DND-41 (cell line): Measurements from ENCODE around the gene TBC1D23.

Source experiments
- ATAC-seq: fragments of 200-7000 bp; cut with Tn5 transposase; 3 replicates; pipeline ENCODE4 v1.9.1; 2021; ENCODE audit warnings: low read depth; ENCODE audit not compliant: insufficient read depth
- DNase-seq: peaks from one replicate; pipeline ENCODE4 v3.0.0-alpha.2; 2020
- H2AFZ ChIP-seq: 2 replicates; pipeline ENCODE4 v1.6.0; 2012; ENCODE audit warnings: low read depth, low read length
- H3K27ac ChIP-seq: 2 replicates; pipeline ENCODE4 v1.5.1; 2012; ENCODE audit warnings: low read length, inconsistent platforms
- H3K27me3 ChIP-seq: fragments of 200-600 bp; sonication (generic); 2 replicates; pipeline ENCODE4 v1.6.0; 2012; ENCODE audit warnings: low read length, mild to moderate bottlenecking, inconsistent platforms; ENCODE audit not compliant: insufficient read depth, poor library complexity
- H3K36me3 ChIP-seq: 2 replicates; pipeline ENCODE4 v1.5.1; 2012; ENCODE audit warnings: low read length, inconsistent platforms; ENCODE audit not compliant: insufficient read depth
- H3K4me1 ChIP-seq: 2 replicates; pipeline ENCODE4 v1.5.1; 2012; ENCODE audit warnings: mild to moderate bottlenecking, low read length; ENCODE audit not compliant: insufficient read depth
- H3K4me2 ChIP-seq: 2 replicates; pipeline ENCODE4 v1.6.0; 2012; ENCODE audit warnings: mild to moderate bottlenecking, moderate library complexity, low read length, inconsistent platforms; ENCODE audit not compliant: insufficient read depth
- H3K4me3 ChIP-seq, 2 experiments: fragments of 200-600 bp in 1 of 2; shearing (Covaris generic) in 1 of 2; 2 replicates each; pipeline ENCODE4 v1.5.1; 2012 to 2016; ENCODE audit warnings: inconsistent platforms in 2 of 2, low read length in 2 of 2, mild to moderate bottlenecking in 2 of 2, low read depth in 1 of 2, moderate library complexity in 1 of 2
- H3K79me2 ChIP-seq: 2 replicates; pipeline ENCODE4 v1.6.0; 2012; ENCODE audit warnings: low read length, inconsistent platforms; ENCODE audit not compliant: insufficient read depth
- H3K9ac ChIP-seq: 2 replicates; pipeline ENCODE4 v1.6.0; 2012; ENCODE audit warnings: low read depth, mild to moderate bottlenecking, inconsistent platforms, low read length, moderate library complexity
- H3K9me3 ChIP-seq: 2 replicates; pipeline ENCODE4 v1.5.1; 2012; ENCODE audit warnings: low read length, moderate library complexity, mild to moderate bottlenecking, inconsistent platforms; ENCODE audit not compliant: insufficient read depth, severe bottlenecking
- H4K20me1 ChIP-seq: 2 replicates; pipeline ENCODE4 v1.6.0; 2012; ENCODE audit warnings: low read length; ENCODE audit not compliant: insufficient read depth
- EZH2 ChIP-seq: IDR thresholded peaks from 3 replicates; pipeline ENCODE4 v1.6.1; 2012; ENCODE audit warnings: borderline replicate concordance, low read depth, mild to moderate bottlenecking, moderate library complexity, low read length, inconsistent platforms; ENCODE audit not compliant: severe bottlenecking
- TF ChIP-seq, protein P1 (sequence below): IDR thresholded peaks from 2 replicates; pipeline ENCODE4 v1.5.1; 2012; ENCODE audit warnings: borderline replicate concordance, low read length, moderate library complexity, mild to moderate bottlenecking; ENCODE audit not compliant: poor library complexity, severe bottlenecking; ENCODE audit errors: extremely low read depth

TBC1D23 gene

DNA sequence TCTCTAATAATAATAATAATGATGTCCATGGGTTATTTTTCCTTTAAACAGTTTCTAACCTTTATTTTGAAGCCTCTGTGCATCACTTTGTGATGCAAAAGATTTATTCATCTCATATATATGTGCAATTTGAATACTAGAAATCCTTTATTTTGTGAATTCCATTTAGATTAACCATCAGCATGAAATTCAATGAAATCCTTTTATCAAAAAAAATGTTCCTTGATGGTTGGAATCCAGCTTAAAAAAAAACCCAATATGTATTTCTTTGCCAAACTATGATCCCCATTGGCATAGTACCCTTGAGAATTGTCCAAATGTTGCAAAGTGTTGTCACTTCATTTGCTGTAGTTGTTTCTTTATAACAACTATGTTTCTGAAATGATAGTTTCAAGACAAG lies 7.4 kb downstream of the TBC1D23 start:
- no peak overlapping the region for H3K9ac ChIP-seq
- no peak overlapping the region for H3K4me2 ChIP-seq
- H3K9me3 ChIP-seq = no peaks in the 10 kb centered on the region
- H2AFZ ChIP-seq = no peak overlapping the region
- H3K79me2 ChIP-seq = peaks cover 87% of the 10 kb centered on the region
- no peak overlapping the region for H3K4me3 ChIP-seq
- no peaks in the 10 kb centered on the region for H3K27me3 ChIP-seq
- ATAC-seq = no peak
- H3K4me1 ChIP-seq = peaks cover 6% of the 10 kb centered on the region; the same call in 1 of the 2 replicates
- TF ChIP-seq, protein P1, sequence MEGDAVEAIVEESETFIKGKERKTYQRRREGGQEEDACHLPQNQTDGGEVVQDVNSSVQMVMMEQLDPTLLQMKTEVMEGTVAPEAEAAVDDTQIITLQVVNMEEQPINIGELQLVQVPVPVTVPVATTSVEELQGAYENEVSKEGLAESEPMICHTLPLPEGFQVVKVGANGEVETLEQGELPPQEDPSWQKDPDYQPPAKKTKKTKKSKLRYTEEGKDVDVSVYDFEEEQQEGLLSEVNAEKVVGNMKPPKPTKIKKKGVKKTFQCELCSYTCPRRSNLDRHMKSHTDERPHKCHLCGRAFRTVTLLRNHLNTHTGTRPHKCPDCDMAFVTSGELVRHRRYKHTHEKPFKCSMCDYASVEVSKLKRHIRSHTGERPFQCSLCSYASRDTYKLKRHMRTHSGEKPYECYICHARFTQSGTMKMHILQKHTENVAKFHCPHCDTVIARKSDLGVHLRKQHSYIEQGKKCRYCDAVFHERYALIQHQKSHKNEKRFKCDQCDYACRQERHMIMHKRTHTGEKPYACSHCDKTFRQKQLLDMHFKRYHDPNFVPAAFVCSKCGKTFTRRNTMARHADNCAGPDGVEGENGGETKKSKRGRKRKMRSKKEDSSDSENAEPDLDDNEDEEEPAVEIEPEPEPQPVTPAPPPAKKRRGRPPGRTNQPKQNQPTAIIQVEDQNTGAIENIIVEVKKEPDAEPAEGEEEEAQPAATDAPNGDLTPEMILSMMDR = no peak
- no peak for TF ChIP-seq EZH2
- H3K36me3 ChIP-seq = no peaks in the 10 kb centered on the region
- peaks cover 20% of the 10 kb centered on the region; the same call in 1 of the 2 replicates for H4K20me1 ChIP-seq
- no peak for DNase-seq
- no peak overlapping the region for H3K27ac ChIP-seq

DNA sequence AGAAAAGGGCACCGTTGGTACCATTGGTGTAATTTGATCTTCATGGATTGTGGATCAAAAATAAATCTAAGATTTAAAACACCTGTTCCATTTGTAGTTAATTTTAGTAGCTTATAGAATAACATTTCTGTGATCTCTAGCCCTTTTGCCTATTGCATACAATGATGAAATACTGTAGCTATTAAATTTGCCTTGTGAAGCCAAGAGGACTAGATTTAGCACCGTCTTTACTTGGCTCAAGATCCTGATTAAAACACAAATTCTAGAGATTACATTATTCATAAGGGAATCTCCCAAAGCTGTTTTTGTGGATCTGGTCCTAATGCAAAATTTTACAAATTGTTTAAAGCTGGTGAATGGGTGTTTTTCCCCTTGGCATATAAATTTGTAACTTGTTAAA lies 8.2 kb downstream of the TBC1D23 start:
- ATAC-seq (no peak), DNase-seq (no peak)
- H3K4me1 ChIP-seq = 0 out of 2 replicates have a peak, but pooled peaks cover under 1% of the 10 kb centered on the region
- H3K4me3 ChIP-seq = no peak overlapping the region
- H3K4me2 ChIP-seq = no peak overlapping the region
- H3K9ac ChIP-seq = no peak overlapping the region
- no peak overlapping the region for H3K27ac ChIP-seq
- H2AFZ ChIP-seq = no peak overlapping the region
- H3K27me3 ChIP-seq = no peaks in the 10 kb centered on the region
- peaks cover 15% of the 10 kb centered on the region; the same call in 1 of the 2 replicates for H4K20me1 ChIP-seq
- H3K36me3 ChIP-seq = no peaks in the 10 kb centered on the region
- H3K79me2 ChIP-seq = peaks cover 84% of the 10 kb centered on the region
- no peaks in the 10 kb centered on the region for H3K9me3 ChIP-seq
- TF ChIP-seq, protein P1 = no peak
- TF ChIP-seq EZH2 = no peak

DNA sequence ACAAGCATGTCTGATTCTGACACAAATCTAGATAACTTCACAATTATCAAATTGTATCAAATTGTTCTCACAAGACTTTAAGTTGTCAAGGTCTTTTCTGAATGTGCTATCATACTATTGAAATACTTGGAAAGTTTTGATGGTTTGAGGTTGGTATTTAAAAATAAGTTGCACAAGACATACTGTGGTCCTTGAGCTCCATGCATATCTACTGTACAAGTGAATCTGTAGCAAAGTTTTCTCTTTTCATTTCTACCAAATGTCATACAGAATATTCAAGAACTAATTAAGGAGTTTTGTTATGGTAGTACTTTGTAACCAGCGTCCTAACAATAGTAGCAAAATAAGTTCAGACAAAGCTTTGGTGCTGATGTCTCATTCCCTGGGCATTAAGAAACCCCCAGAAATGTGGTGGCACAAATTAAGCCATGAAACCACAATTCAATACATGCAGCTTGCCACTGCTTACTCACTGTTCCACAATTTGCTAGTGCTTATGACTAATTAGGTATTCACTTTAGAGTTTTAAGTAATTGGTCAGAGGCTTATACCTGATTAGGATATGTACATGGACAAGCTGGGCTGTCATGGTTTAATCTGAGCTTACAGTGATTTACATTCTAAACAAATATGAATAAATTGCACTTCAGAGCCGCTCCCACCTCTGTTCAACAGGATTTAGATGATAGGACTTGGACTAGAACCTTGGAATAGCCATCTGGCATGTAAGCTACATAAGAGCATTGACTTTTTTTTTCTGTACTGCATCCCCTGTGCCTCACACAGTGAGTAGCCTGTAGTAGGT lies 8.8 kb downstream of the TBC1D23 start:
- TF ChIP-seq, protein P1 = no peak
- no peak for TF ChIP-seq EZH2
- Histone ChIP-seq H3K9ac (no peak overlapping the region), H3K4me3 (no peak overlapping the region), H3K4me2 (no peak overlapping the region), H3K79me2 (peaks cover 84% of the 10 kb centered on the region), H3K4me1 (no peaks in the 10 kb centered on the region), H3K36me3 (no peaks in the 10 kb centered on the region), H3K27ac (no peak overlapping the region), H4K20me1 (peaks cover 15% of the 10 kb centered on the region; the same call in 1 of the 2 replicates), H3K27me3 (no peaks in the 10 kb centered on the region), H2AFZ (no peak overlapping the region), H3K9me3 (no peaks in the 10 kb centered on the region)
- ATAC-seq (no peak), DNase-seq (no peak)
